NCI-H1048 (cell line): ENCODE data around the gene FAM171A1.

Experiments used
- DNase-seq: peaks from one replicate; lab custom pipeline; 2025; lab: John Stamatoyannopoulos, UW

FAM171A1 gene

GRCh38 chr10:15373199-15373598, 2.1 kb upstream of the FAM171A1 start:
- DNase-seq: no peak

DNA sequence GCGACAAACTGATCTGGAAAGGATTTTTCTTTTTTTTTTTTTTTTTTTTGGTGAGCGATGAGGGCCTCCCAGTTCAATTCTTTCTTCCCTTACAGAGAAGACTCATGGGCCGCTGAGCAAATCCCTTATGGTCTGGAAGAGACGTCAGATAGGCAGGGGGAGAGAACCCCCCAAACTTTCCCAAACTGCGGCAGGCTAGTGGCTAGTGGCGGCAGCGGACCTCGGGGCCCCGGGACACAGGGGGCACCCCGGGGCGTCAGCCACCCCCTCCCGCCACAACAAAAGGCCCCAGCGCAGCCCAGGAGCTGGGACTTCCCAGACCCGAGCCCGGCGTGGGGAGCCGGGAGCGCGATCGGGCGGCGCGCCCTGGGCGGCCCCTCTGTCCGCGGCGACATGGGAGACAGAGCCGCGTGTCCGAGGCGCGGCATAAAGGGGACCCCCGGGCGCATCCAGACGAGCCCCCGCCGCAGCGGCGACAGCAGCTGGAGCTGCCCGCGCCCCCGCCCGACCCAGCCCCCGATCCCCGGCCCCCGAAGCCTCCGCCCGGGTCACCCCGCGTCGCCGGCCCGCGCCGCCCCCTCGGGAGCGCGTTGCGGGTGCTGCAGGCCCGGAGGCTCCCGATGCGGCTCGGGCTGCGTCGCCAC, 755 bp downstream of the FAM171A1 start:
- DNase-seq: no peak

DNA sequence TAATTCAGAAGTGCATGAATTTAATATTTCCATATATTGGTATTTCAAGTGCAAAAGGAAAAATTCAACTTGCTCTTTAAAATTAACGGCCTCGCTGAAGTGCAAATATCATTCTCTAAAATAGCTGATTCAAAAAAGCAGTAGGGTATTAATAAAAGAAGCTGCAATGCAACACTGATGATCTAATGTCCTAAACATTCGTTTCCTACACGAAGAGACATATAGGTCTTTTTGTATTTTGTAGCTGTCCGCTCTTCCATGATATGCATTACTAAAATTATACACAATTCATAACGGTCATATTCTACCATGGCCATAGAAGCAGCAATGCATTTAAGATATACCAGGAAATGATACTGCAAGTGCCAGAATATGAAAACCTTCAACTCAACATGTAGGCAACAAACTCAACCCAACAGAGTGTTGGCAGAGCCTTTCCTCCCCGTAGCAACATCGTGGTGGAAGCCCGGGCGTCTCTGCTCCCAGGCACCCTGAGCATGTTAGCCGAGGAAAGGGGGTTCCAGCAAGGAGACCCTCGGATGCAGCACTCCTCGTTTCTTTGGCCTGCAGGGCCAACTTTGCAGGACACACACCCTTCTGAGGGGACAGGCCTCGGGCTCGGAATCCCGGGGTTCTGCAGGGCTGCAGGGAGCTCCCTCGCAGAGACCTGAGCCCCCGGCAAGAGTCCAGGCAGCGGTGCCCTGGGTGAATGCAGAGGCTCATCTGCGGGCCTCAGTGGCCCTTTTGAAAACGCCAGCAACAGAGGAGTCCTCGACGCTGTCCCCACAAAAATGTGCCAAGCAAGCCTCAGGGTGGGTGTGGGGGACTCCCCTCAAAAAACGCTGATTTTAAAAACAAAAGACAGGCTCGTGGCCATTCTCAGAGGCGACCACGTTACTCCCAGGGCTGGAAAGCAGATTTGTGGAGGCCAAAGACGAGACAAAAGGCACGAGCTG, 1.6 kb downstream of the FAM171A1 start:
- DNase-seq: no peak

- DNase-seq: no peak
Observed at GRCh38 chr10:15368101-15368855, 2.8 kb downstream of the FAM171A1 start.

DNA sequence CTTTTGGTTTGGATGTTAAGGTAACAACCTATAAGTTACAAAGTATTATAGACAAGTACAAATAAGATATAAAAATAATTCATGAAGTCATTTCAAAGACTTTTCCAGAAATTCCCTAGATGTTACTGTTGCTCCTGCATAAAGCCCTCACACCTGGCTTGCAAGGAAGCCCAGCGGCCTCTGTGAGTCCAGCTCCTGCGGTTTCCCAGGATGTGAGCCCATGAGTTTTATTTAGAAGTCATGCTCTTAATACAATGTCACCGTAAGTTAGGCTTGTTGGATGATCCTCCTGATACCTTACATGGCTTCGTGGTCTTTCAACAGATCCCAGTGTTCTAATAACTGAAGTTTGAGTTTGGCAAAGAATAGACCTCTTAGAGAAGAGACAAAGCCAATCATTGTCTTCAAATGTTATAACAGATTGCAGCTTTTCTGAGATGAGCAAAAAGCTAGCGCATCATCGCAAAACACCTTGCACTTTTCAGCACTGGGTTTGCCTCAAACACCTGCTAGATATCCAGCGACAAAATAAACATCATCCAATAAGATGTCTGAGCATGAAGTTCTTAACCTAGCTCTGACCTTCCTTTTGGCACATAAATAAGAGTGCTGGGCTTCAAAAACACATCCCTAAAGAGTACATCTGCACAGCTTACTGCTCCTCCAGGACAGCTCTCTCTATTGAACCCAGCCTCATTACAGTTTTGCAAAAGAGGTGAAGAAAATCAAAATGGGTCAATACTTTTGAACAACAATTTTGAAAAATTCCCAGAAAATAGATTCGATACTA, 3.6 kb downstream of the FAM171A1 start:
- no peak for DNase-seq

DNA sequence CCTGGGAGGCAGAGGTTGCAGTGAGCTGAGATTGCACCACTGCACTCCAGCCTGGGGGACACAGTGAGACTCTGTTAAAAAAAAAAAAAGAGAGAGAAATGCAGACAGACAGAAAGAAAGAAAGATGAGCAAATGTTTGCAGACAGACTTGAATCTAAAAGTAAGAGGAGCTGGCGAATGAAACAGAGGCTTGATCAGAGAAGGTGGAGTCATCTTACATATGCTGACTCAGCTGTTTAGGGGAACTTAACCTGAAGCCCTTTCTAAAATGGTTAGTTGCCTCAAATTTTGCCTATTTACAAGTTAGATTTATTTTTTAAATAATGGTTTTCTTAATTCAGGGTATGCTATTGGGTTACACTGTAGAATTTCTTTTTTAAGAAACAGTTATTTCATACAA, 5.4 kb downstream of the FAM171A1 start:
- DNase-seq: no peak

DNA sequence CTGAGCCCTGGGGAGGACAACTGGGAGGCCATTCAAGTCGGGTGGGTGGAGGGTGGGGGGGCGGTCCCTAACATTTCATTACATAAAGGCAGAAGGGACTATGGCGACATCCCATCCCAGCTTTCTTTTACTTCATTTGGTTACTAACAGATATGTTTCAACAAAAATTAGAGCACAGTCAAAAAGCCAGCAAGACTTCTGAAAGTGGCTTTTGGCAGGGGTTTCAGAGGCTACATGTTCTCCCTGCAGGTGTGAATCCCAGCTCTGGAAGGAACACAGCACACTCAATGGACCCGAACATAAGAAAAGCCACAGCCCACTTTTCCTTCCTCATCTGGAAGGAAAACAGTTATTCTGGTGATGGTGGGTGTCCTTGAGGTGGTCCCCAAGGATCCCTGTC, 7.1 kb downstream of the FAM171A1 start:
- DNase-seq: no peak

DNA sequence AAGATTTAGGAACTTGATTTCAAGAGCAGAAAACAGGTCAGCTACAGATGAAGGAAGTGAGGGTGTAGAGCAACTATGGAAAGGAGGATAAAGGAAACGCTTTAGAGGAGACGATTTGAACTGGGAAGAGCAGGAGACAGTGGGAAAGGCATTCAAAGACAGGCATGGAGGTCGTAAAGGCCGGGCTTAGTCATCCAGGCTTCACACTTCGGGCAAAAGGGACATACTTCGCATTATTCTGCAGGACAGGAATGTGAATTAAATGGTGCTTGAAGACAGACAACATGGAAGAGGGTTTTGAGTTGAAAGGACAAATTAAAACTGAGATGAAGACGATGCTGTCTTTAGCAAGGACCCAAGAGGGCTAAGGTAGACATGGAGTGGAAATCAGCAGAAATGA, 8.1 kb downstream of the FAM171A1 start:
- DNase-seq: no peak

GRCh38 chr10:15361131-15361530, 10.0 kb downstream of the FAM171A1 start:
- no peak for DNase-seq

- no peak for DNase-seq
Observed at GRCh38 chr10:15360566-15360965, 10.5 kb downstream of the FAM171A1 start.

- DNase-seq: no peak
Observed at GRCh38 chr10:15353471-15354017, 17.5 kb downstream of the FAM171A1 start.

GRCh38 chr10:15352836-15353235, 18.3 kb downstream of the FAM171A1 start:
- no peak for DNase-seq

DNA sequence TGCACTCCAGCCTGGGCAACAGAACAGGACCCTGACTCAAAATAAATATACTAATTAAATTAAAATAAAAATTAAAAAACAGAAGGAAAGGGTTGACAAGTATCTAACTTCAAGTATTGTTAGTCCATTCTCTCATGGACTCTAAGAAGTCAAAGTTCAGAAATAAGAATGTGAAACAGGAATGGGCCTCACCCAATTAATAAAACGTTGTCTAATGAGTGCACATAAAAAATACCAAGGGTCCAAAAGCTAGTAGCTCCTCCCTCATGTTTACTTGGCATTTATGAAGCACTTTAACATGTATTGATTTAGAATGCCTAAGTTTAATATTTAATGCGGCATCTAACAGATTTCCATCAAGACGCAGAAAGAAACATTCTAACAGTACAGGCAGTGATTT, 18.9 kb downstream of the FAM171A1 start:
- no peak for DNase-seq

DNA sequence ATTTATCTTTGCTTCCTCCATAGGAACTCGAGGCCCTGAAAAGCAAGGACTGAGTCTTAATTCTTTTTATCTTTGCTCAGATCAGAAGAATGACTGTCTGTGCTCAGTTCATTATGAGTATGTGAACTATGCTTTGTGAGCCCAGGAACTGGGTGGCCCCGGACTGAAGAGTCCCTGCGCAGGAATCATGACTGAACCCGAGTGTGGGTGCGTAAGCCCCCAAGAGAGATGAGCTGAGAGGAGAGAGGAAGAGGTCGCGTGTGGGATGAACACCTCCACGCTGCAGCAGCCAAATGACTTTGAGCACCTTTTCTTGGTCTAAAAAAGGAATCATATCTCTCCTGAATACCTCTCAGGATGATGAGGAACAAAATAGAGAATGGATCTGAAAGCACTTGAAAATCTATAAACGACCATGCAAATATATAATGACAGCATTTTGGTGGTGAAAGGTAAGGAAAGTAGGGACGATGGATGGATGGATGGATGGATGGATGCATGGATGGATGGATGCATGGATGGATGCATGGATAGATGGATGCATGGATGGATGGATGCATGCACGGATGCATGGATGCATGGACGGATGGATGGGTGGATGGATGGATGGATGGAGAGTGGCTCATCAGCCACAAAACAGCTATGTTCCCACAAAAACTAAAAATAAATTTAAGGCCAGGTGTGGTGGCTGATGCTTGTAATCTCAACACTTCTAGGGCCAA, 19.8 kb downstream of the FAM171A1 start:
- no peak for DNase-seq

GRCh38 chr10:15349112-15349511, 22.0 kb downstream of the FAM171A1 start:
- DNase-seq: no peak

- no peak for DNase-seq
Observed at GRCh38 chr10:15348579-15348978, 22.5 kb downstream of the FAM171A1 start.

- no peak for DNase-seq
Observed at GRCh38 chr10:15347150-15347549, 23.9 kb downstream of the FAM171A1 start.

DNA sequence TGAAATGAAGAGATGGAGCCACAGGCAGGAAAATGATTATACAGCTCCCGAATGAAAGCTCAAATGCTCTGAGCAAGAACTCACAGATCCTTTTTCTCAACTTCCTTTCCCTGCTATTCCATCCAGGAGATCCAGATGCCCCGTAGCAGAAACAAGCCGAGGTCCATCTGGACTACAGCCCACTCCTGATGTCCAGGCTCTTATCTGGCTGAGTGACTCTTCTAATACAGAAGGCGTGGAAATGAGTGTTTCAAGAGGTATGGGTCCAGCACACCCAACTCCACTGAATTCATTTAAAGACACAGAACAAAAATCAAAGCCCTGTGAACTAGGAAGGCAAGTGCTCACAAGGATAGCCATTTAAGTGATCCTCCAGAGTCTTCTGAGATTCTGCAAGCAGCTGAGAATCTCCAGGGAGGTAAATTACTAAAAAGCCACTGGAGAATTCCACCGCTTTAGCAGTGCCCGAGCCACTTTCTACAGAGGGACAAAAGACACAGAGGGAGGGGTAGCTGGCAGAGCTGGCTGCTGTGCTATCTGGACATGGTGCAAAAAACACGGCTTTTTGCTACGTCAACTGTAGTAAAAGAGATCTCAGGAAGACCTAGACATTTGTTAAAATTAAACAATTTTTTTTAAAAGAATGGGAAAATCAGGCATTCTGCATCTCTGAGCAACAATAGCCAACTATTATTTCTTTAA, 24.5 kb downstream of the FAM171A1 start:
- no peak for DNase-seq

DNA sequence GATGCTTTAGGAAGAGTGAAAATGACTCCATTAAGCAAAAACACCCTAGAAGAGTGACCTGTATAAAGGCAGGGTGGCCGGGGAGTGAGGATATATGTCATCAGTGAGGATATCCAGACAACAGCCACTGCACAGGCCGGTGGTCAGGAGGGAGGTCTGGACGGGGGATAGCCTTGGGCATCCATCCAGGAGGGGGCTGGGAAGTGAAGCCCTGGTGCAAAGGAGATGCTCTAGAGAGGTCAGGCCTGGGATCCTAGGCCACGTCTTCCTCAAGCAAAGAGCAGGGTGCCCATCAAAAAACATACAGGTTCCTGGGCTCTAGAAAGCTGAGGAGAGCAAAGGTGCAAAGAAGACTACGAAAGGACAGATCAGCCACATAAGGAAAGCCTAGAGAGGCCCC, 25.6 kb downstream of the FAM171A1 start:
- DNase-seq: no peak

DNA sequence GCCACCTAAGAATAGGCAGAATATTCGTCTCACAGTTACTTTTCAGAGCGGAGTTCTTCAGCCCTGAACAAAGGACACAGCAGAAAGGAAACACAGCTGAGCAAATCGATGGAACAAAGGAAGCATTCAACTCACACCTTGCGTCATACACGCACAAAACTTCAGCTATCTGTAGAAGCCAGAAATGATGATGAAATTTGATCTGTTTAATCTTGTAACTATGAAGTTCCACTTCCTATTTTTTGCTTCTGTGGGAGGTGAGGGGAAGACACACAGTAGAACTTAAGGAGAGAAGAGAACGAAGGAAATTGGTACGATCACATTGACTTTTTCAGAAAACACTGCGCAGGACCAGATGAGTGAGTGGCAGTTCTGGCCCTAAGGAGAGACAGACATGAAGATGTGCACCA, 26.2 kb downstream of the FAM171A1 start:
- DNase-seq: peak; percentile 77
